H9 (cell line): Measurements from ENCODE around the gene NBEA. TPM values are rescaled to one million over a fixed set of nuclear protein-coding genes. Genes with fewer than 3 reads are reported as not detected.
A peak's percentile ranks its signal among the peaks of the same experiment; 100 is the strongest.

Experiments
- DNase-seq: peaks from one replicate; pipeline ENCODE4 v3.0.0-alpha.2; 2017
- H2AFZ ChIP-seq: one replicate; pipeline ENCODE4 v1.6.1; 2013; ENCODE audit warnings: mild to moderate bottlenecking, low read length, control low read depth, moderate library complexity
- H2AK5ac ChIP-seq: 2 replicates; pipeline ENCODE4 v1.6.1; 2013; ENCODE audit warnings: low read length, control low read depth, mixed read lengths; ENCODE audit not compliant: insufficient read length
- H2BK120ac ChIP-seq: one replicate; pipeline ENCODE4 v1.6.1; 2013; ENCODE audit warnings: low read depth, mild to moderate bottlenecking, low read length, control low read depth, inconsistent platforms; ENCODE audit not compliant: poor library complexity, severe bottlenecking
- H2BK12ac ChIP-seq: 2 replicates; pipeline ENCODE4 v1.6.1; 2013; ENCODE audit warnings: low read length, control low read depth, mixed read lengths, low read depth; ENCODE audit not compliant: insufficient read length
- H2BK15ac ChIP-seq: 2 replicates; pipeline ENCODE4 v1.6.1; 2013; ENCODE audit warnings: low read depth, low read length, control low read depth
- H2BK20ac ChIP-seq: one replicate; pipeline ENCODE4 v1.6.1; 2013; ENCODE audit warnings: low read depth, mild to moderate bottlenecking, low read length, control low read depth, inconsistent platforms; ENCODE audit not compliant: poor library complexity, severe bottlenecking
- H2BK5ac ChIP-seq: 2 replicates; pipeline ENCODE4 v1.6.1; 2013; ENCODE audit warnings: low read length, control low read depth, mixed read lengths; ENCODE audit not compliant: insufficient read length
- H3K14ac ChIP-seq: 2 replicates; pipeline ENCODE4 v1.6.1; 2013; ENCODE audit warnings: low read length, control low read depth; ENCODE audit not compliant: insufficient read depth
- H3K18ac ChIP-seq: 2 replicates; pipeline ENCODE4 v1.6.1; 2013; ENCODE audit warnings: low read depth, mild to moderate bottlenecking, mixed read lengths, low read length, control low read depth; ENCODE audit not compliant: insufficient read length
- H3K23ac ChIP-seq: 2 replicates; pipeline ENCODE4 v1.6.1; 2013; ENCODE audit warnings: low read length, control low read depth, mixed read lengths, low read depth; ENCODE audit not compliant: insufficient read length
- H3K23me2 ChIP-seq: 2 replicates; pipeline ENCODE4 v1.6.1; 2013; ENCODE audit warnings: low read depth, mild to moderate bottlenecking, mixed read lengths, low read length, control low read depth; ENCODE audit not compliant: insufficient read length, poor library complexity, severe bottlenecking
- H3K27ac ChIP-seq: 2 replicates; pipeline ENCODE4 v1.5.1; 2013; ENCODE audit warnings: low read length, control low read depth, mixed read lengths, low read depth; ENCODE audit not compliant: insufficient read length
- H3K27me3 ChIP-seq: 2 replicates; pipeline ENCODE4 v1.6.1; 2013; ENCODE audit warnings: low read length, control low read depth, inconsistent platforms; ENCODE audit not compliant: insufficient read depth
- H3K4ac ChIP-seq: 2 replicates; pipeline ENCODE4 v1.6.1; 2013; ENCODE audit warnings: low read depth, mild to moderate bottlenecking, control low read depth, inconsistent platforms, low read length, moderate library complexity
- H3K4me1 ChIP-seq: 2 replicates; pipeline ENCODE4 v1.6.1; 2013; ENCODE audit warnings: low read length, control low read depth, inconsistent platforms; ENCODE audit not compliant: insufficient read depth
- H3K4me2 ChIP-seq: 2 replicates; pipeline ENCODE4 v1.6.1; 2013; ENCODE audit warnings: low read length, control low read depth, mixed read lengths; ENCODE audit not compliant: insufficient read length, insufficient read depth
- H3K56ac ChIP-seq: 2 replicates; pipeline ENCODE4 v1.6.1; 2013; ENCODE audit warnings: low read depth, mild to moderate bottlenecking, mixed read lengths, low read length, control low read depth; ENCODE audit not compliant: insufficient read length
- H3K79me1 ChIP-seq: 2 replicates; pipeline ENCODE4 v1.6.1; 2013; ENCODE audit warnings: low read depth, mild to moderate bottlenecking, moderate library complexity, low read length, control low read depth, inconsistent platforms; ENCODE audit not compliant: insufficient read depth, poor library complexity, severe bottlenecking
- H3K79me2 ChIP-seq: 2 replicates; pipeline ENCODE4 v1.6.1; 2013; ENCODE audit warnings: low read length, control low read depth, inconsistent platforms; ENCODE audit not compliant: insufficient read depth
- H3K9ac ChIP-seq: 2 replicates; pipeline ENCODE4 v1.6.1; 2013; ENCODE audit warnings: low read length, control low read depth, mixed read lengths; ENCODE audit not compliant: insufficient read length; ENCODE audit errors: extremely low read depth
- H3K9me3 ChIP-seq: one replicate; pipeline ENCODE4 v1.6.1; 2013; ENCODE audit warnings: low read depth, low read length, inconsistent platforms; ENCODE audit not compliant: control insufficient read depth
- H3T11ph ChIP-seq: one replicate; pipeline ENCODE4 v1.6.1; 2013; ENCODE audit warnings: mild to moderate bottlenecking, low read length, control low read depth, inconsistent platforms
- H4K20me1 ChIP-seq: one replicate; pipeline ENCODE4 v1.6.1; 2013; ENCODE audit not compliant: control insufficient read depth, insufficient read length, insufficient read depth
- H4K5ac ChIP-seq: 2 replicates; pipeline ENCODE4 v1.6.1; 2013; ENCODE audit warnings: low read depth, mild to moderate bottlenecking, mixed read lengths, low read length, control low read depth; ENCODE audit not compliant: insufficient read length
- H4K8ac ChIP-seq: replicated peaks from 2 replicates; pipeline ENCODE4 v1.6.1; 2013; ENCODE audit warnings: low read length, control low read depth, mixed read lengths, low read depth; ENCODE audit not compliant: insufficient read length
- H4K91ac ChIP-seq: 2 replicates; pipeline ENCODE4 v1.6.1; 2013; ENCODE audit warnings: low read depth, mild to moderate bottlenecking, moderate library complexity, mixed read lengths, low read length, control low read depth; ENCODE audit not compliant: insufficient read length
- H3K27ac Mint-ChIP-seq, 3 experiments: 2 replicates in 2 of 3; 3 replicates in 1 of 3; pipeline ENCODE4 v1.8.0; 2020 to 2021; ENCODE audit warnings: mixed read lengths in 3 of 3, mild to moderate bottlenecking in 1 of 3, moderate library complexity in 1 of 3
- H3K27me3 Mint-ChIP-seq: 2 replicates; pipeline ENCODE4 v1.8.0; 2021; ENCODE audit warnings: low read depth, mild to moderate bottlenecking, moderate library complexity, mixed read lengths
- H3K36me3 Mint-ChIP-seq, 3 experiments: 2 replicates in 2 of 3; 3 replicates in 1 of 3; pipeline ENCODE4 v1.8.0; 2020 to 2021; ENCODE audit warnings: low read depth in 3 of 3, mixed read lengths in 3 of 3; ENCODE audit not compliant: insufficient read depth in 1 of 3
- H3K4me1 Mint-ChIP-seq, 2 experiments: 2 replicates each; pipeline ENCODE4 v1.8.0; 2020; ENCODE audit warnings: mixed read lengths in 2 of 2
- H3K4me3 Mint-ChIP-seq, 2 experiments: 2 replicates in 1 of 2; 3 replicates in 1 of 2; pipeline ENCODE4 v1.8.0; 2020 to 2021; ENCODE audit warnings: mild to moderate bottlenecking in 2 of 2, mixed read lengths in 2 of 2, moderate library complexity in 1 of 2
- H3K9me3 Mint-ChIP-seq, 2 experiments: 2 replicates in 1 of 2; 3 replicates in 1 of 2; pipeline ENCODE4 v1.8.0; 2020; ENCODE audit warnings: mild to moderate bottlenecking in 2 of 2, mixed read lengths in 2 of 2, moderate library complexity in 1 of 2
- CTCF ChIP-seq: fragments of 200-600 bp; sonication (generic); conservative IDR thresholded peaks from 3 replicates; pipeline ENCODE4 v1.8.0; 2021; ENCODE audit warnings: antibody characterized with exemption, mild to moderate bottlenecking
- WGBS: extraction: QIAGEN DNeasy Blood & Tissue Kit; methylation state at CpG from one replicate; pipeline ENCODE4 v1.1.7; 2013; ENCODE audit warnings: missing lambda C conversion rate, low lambda C conversion rate, mixed read lengths; ENCODE audit not compliant: insufficient read length; ENCODE audit errors: extremely low coverage; 5-methylcytosine and 5-hydroxymethylcytosine counted together
- total RNA-seq: library from RNA; stranded (reverse); gene quantifications from 2 replicates; pipeline ENCODE4 v1.2.1, GENCODE V29; 2021

NBEA gene
- total RNA-seq, 1 experiment from 2014 or later: 17.3 TPM

GRCh38 chr13:35238274-35238673, 296.2 kb downstream of the NBEA start:
- no peak overlapping the region for H2BK120ac ChIP-seq
- Mint-ChIP-seq H3K36me3 (peaks cover 0 to 8% (median 5%) of the 10 kb centered on the region in 3 experiments; a peak in 4 of 7 replicates), H3K27ac (peak overlapping the region in 2 of 3 experiments; percentile 3 to 8; a peak in 1 of 7 replicates), H3K4me3 (no peak overlapping the region), H3K9me3 (no peaks in the 10 kb centered on the region), H3K27me3 (no peaks in the 10 kb centered on the region), H3K4me1 (peaks cover 6 to 12% of the 10 kb centered on the region in 2 experiments; a peak in 3 of 4 replicates)
- H2BK15ac ChIP-seq: no peak overlapping the region
- no peak overlapping the region for H3K14ac ChIP-seq
- no peaks in the 10 kb centered on the region for H3K79me1 ChIP-seq
- no peaks in the 10 kb centered on the region for H3K79me2 ChIP-seq
- no peak overlapping the region for H2BK5ac ChIP-seq
- H4K5ac ChIP-seq: no peak overlapping the region
- no peak for TF ChIP-seq CTCF
- H4K8ac ChIP-seq: no peak overlapping the region
- H3K9me3 ChIP-seq: no peaks in the 10 kb centered on the region
- no peaks in the 10 kb centered on the region for H3K27me3 ChIP-seq
- H3K9ac ChIP-seq: no peak overlapping the region
- H3K27ac ChIP-seq: no peak overlapping the region
- no peaks in the 10 kb centered on the region for H4K20me1 ChIP-seq
- H2AFZ ChIP-seq: no peak overlapping the region
- no peak overlapping the region for H3K4me2 ChIP-seq
- H3K23me2 ChIP-seq: no peaks in the 10 kb centered on the region
- no peak overlapping the region for H3K4ac ChIP-seq
- no peak overlapping the region for H3T11ph ChIP-seq
- no CpG with 5 or more reads among the region's 1 CpG for WGBS
- no peak overlapping the region for H2BK12ac ChIP-seq
- no peak overlapping the region for H3K23ac ChIP-seq
- H2BK20ac ChIP-seq: no peak overlapping the region
- H3K4me1 ChIP-seq: no peaks in the 10 kb centered on the region; the same call in 1 of the 2 replicates
- DNase-seq: no peak
- no peak overlapping the region for H2AK5ac ChIP-seq
- no peak overlapping the region for H3K18ac ChIP-seq
- H4K91ac ChIP-seq: no peak overlapping the region
- no peak overlapping the region for H3K56ac ChIP-seq
